H1 (cell line): ENCODE data around the gene CADM2. TPM values are rescaled to one million over a fixed set of nuclear protein-coding genes. Genes with fewer than 3 reads are reported as not detected.

Experiments used
- CTCF ChIA-PET: fragments of 300-600 bp; sonication (Branson Sonifier 250); formaldehyde crosslinking; loops from one replicate; lab custom pipeline; 2021; ENCODE audit not compliant: partially characterized antibody; lab: Charles Lee
- POLR2A ChIA-PET: fragments of 300-600 bp; sonication (Branson Sonifier 250); formaldehyde crosslinking; loops from one replicate; lab custom pipeline; 2021; ENCODE audit warnings: inconsistent platforms; ENCODE audit not compliant: partially characterized antibody; lab: Charles Lee
- DNase-seq, 2 experiments: peaks; one replicate each; pipeline versions ENCODE4 v3.0.0 to v3.0.0-alpha.2; 2010 to 2022; ENCODE audit warnings: low spot score in 2 of 2, low read depth in 1 of 2, mixed read lengths in 1 of 2
- FAIRE-seq: peaks from 2 replicates; lab custom pipeline; 2011; peaks lifted over from hg19 to GRCh38; lab: Jason Lieb, UNC
- H2AFZ ChIP-seq: 2 replicates; pipeline ENCODE4 v1.8.1; 2012; ENCODE audit warnings: low read length, inconsistent platforms
- H2AK5ac ChIP-seq: 2 replicates; pipeline ENCODE4 v1.6.1; 2013; ENCODE audit warnings: low read depth, low read length
- H2BK120ac ChIP-seq: replicated peaks from 2 replicates; pipeline ENCODE3; 2013; ENCODE audit warnings: low read depth, low read length, inconsistent platforms
- H2BK12ac ChIP-seq: 2 replicates; pipeline ENCODE4 v1.6.1; 2013; ENCODE audit warnings: low read depth, low read length
- H2BK15ac ChIP-seq: 2 replicates; pipeline ENCODE4 v1.6.1; 2013; ENCODE audit warnings: low read length
- H2BK20ac ChIP-seq: 2 replicates; pipeline ENCODE4 v1.6.1; 2013; ENCODE audit warnings: low read length
- H2BK5ac ChIP-seq: 2 replicates; pipeline ENCODE4 v1.6.1; 2013; ENCODE audit warnings: low read depth, low read length
- H3K14ac ChIP-seq: 2 replicates; pipeline ENCODE4 v1.6.1; 2013; ENCODE audit warnings: inconsistent platforms; ENCODE audit not compliant: insufficient read length
- H3K18ac ChIP-seq: 2 replicates; pipeline ENCODE4 v1.6.1; 2013; ENCODE audit warnings: low read length; ENCODE audit errors: extremely low read depth
- H3K23ac ChIP-seq: 2 replicates; pipeline ENCODE4 v1.6.1; 2013; ENCODE audit warnings: inconsistent platforms; ENCODE audit not compliant: insufficient read length
- H3K23me2 ChIP-seq: 2 replicates; pipeline ENCODE4 v1.6.1; 2013; ENCODE audit warnings: low read depth, low read length
- H3K27ac ChIP-seq: 2 replicates; pipeline ENCODE4 v1.6.1; 2011; ENCODE audit warnings: low read depth, low read length, inconsistent platforms
- H3K27me3 ChIP-seq, 4 experiments: replicated peaks in 1 of 4; 1 replicate in 1 of 4; 2 replicates in 3 of 4; pipeline versions ENCODE4 v1.6.1 to v1.8.1; 2011 to 2013; ENCODE audit warnings: low read length in 3 of 4, mild to moderate bottlenecking in 3 of 4, inconsistent platforms in 2 of 4, mixed read lengths in 2 of 4, moderate library complexity in 1 of 4; ENCODE audit not compliant: control insufficient read depth in 3 of 4, insufficient read depth in 3 of 4; ENCODE audit errors: extremely low read depth in 1 of 4
- H3K36me3 ChIP-seq, 4 experiments: 2 replicates each; pipeline versions ENCODE4 v1.6.1 to v1.8.1; 2011 to 2013; ENCODE audit warnings: mild to moderate bottlenecking in 4 of 4, low read length in 3 of 4, moderate library complexity in 2 of 4, control low read depth in 1 of 4, inconsistent platforms in 1 of 4; ENCODE audit not compliant: insufficient read depth in 4 of 4, control insufficient read depth in 2 of 4
- H3K4ac ChIP-seq: replicated peaks from 2 replicates; pipeline ENCODE3; 2013; ENCODE audit warnings: low read length, low read depth, mixed read lengths, inconsistent platforms; ENCODE audit not compliant: insufficient read length
- H3K4me1 ChIP-seq, 4 experiments: replicated peaks in 1 of 4; 1 replicate in 1 of 4; 2 replicates in 3 of 4; pipeline versions ENCODE4 v1.6.1 to v1.8.1; 2011 to 2013; ENCODE audit warnings: low read length in 3 of 4, inconsistent platforms in 2 of 4, mixed read lengths in 1 of 4; ENCODE audit not compliant: insufficient read depth in 4 of 4, control insufficient read depth in 3 of 4
- H3K4me2 ChIP-seq, 2 experiments: 2 replicates each; pipeline versions ENCODE4 v1.6.1 to v1.8.1; 2011 to 2013; ENCODE audit warnings: low read depth in 2 of 2, low read length in 2 of 2, control low read depth in 1 of 2, inconsistent platforms in 1 of 2, mild to moderate bottlenecking in 1 of 2; ENCODE audit not compliant: insufficient read depth in 1 of 2
- H3K4me3 ChIP-seq, 4 experiments: fragments of 200-600, 300-600 bp in 1 of 4; sonication (generic), shearing (Covaris generic), sonication (Bioruptor Twin) in 1 of 4; 2 replicates each; pipeline versions ENCODE4 v1.5.1 to v1.8.1; 2011 to 2016; ENCODE audit warnings: low read length in 4 of 4, low read depth in 3 of 4, control low read depth in 2 of 4, inconsistent platforms in 2 of 4, mild to moderate bottlenecking in 2 of 4, mixed read lengths in 1 of 4, moderate library complexity in 1 of 4; ENCODE audit not compliant: insufficient read depth in 2 of 4; ENCODE audit errors: extremely low read depth in 1 of 4
- H3K56ac ChIP-seq: replicated peaks from 2 replicates; pipeline ENCODE3; 2013; ENCODE audit warnings: low read depth, mild to moderate bottlenecking, mixed read lengths, low read length, inconsistent platforms; ENCODE audit not compliant: insufficient read length
- H3K79me1 ChIP-seq: 2 replicates; pipeline ENCODE4 v1.6.1; 2013; ENCODE audit warnings: low read depth, low read length, control low read depth
- H3K79me2 ChIP-seq, 2 experiments: 2 replicates each; pipeline versions ENCODE4 v1.6.1 to v1.8.1; 2012 to 2013; ENCODE audit warnings: low read length in 2 of 2, mild to moderate bottlenecking in 2 of 2, inconsistent platforms in 1 of 2; ENCODE audit not compliant: insufficient read depth in 2 of 2, control insufficient read depth in 1 of 2
- H3K9ac ChIP-seq, 4 experiments: replicated peaks in 1 of 4; 1 replicate in 1 of 4; 2 replicates in 3 of 4; pipeline versions ENCODE4 v1.6.1 to v1.8.1; 2011 to 2013; ENCODE audit warnings: low read depth in 3 of 4, low read length in 3 of 4, control low read depth in 2 of 4, mild to moderate bottlenecking in 2 of 4, moderate library complexity in 2 of 4, inconsistent platforms in 1 of 4; ENCODE audit errors: extremely low read depth in 1 of 4
- H3K9me3 ChIP-seq, 2 experiments: 2 replicates each; pipeline versions ENCODE4 v1.6.1 to v1.8.1; 2012 to 2013; ENCODE audit warnings: mild to moderate bottlenecking in 2 of 2, moderate library complexity in 2 of 2, control low read depth in 1 of 2, inconsistent platforms in 1 of 2, low read depth in 1 of 2, low read length in 1 of 2, mixed read lengths in 1 of 2; ENCODE audit not compliant: insufficient read depth in 2 of 2
- H4K20me1 ChIP-seq, 2 experiments: replicated peaks in 1 of 2; 2 replicates each; pipeline versions ENCODE3 to v1.8.1; 2011 to 2013; ENCODE audit warnings: inconsistent platforms in 2 of 2, low read length in 2 of 2, mild to moderate bottlenecking in 1 of 2; ENCODE audit not compliant: insufficient read depth in 2 of 2, control insufficient read depth in 1 of 2
- H4K5ac ChIP-seq: 2 replicates; pipeline ENCODE4 v1.6.1; 2013; ENCODE audit warnings: low read length, low read depth, mixed read lengths, inconsistent platforms; ENCODE audit not compliant: insufficient read length
- H4K8ac ChIP-seq: 2 replicates; pipeline ENCODE4 v1.8.0; 2013; ENCODE audit warnings: mild to moderate bottlenecking, moderate library complexity, low read length, inconsistent platforms; ENCODE audit not compliant: insufficient read depth; ENCODE audit errors: extremely low read depth
- H4K91ac ChIP-seq: replicated peaks from 2 replicates; pipeline ENCODE3; 2013; ENCODE audit warnings: low read length, mixed read lengths, inconsistent platforms; ENCODE audit not compliant: insufficient read length
- BCL11A ChIP-seq, 2 experiments: IDR thresholded peaks; one replicate each; pipeline ENCODE4 v1.6.1; 2011; ENCODE audit warnings: low read depth in 2 of 2, low read length in 2 of 2, mild to moderate bottlenecking in 2 of 2
- CEBPB ChIP-seq: IDR thresholded peaks from 2 replicates; pipeline ENCODE4 v1.6.1; 2012; ENCODE audit warnings: low read depth, low read length
- CHD2 ChIP-seq: IDR thresholded peaks from 2 replicates; pipeline ENCODE4 v1.6.1; 2012; ENCODE audit warnings: low read length, improper control_type of control experiment
- CTBP2 ChIP-seq: IDR thresholded peaks from 2 replicates; pipeline ENCODE4 v1.7.0; 2011; ENCODE audit warnings: borderline replicate concordance, mild to moderate bottlenecking, moderate library complexity, mixed read lengths, low read length; ENCODE audit not compliant: insufficient read depth, insufficient read length
- EP300 ChIP-seq, 2 experiments: IDR thresholded peaks; 1 replicate in 1 of 2; 2 replicates in 1 of 2; pipeline ENCODE4 v1.6.1; 2011 to 2012; ENCODE audit warnings: low read depth in 2 of 2, low read length in 2 of 2, mild to moderate bottlenecking in 2 of 2, borderline replicate concordance in 1 of 2, inconsistent platforms in 1 of 2, moderate library complexity in 1 of 2
- FOSL1 ChIP-seq: IDR thresholded peaks from 2 replicates; pipeline ENCODE4 v1.6.1; 2011; ENCODE audit warnings: mild to moderate bottlenecking, low read depth, low read length, moderate library complexity; ENCODE audit not compliant: insufficient read depth
- GTF2F1 ChIP-seq: IDR thresholded peaks from 2 replicates; pipeline ENCODE4 v1.6.1; 2012; ENCODE audit warnings: low read depth, low read length, improper control_type of control experiment, borderline replicate concordance
- HDAC2 ChIP-seq, 2 experiments: fragments of 300-600 bp in 1 of 2; sonication (generic) in 1 of 2; IDR thresholded peaks; 2 replicates each; pipeline ENCODE4 v1.6.1; 2011 to 2012; ENCODE audit warnings: low read depth in 2 of 2, low read length in 2 of 2, mild to moderate bottlenecking in 2 of 2, moderate library complexity in 2 of 2, borderline replicate concordance in 1 of 2, inconsistent platforms in 1 of 2
- KDM4A ChIP-seq: IDR thresholded peaks from one replicate; pipeline ENCODE4 v1.7.1; 2012; ENCODE audit warnings: low read depth, mild to moderate bottlenecking, moderate library complexity, low read length, inconsistent platforms; ENCODE audit not compliant: severe bottlenecking
- NRF1 ChIP-seq: IDR thresholded peaks from 2 replicates; pipeline ENCODE4 v1.6.1; 2011; ENCODE audit warnings: mild to moderate bottlenecking, low read depth, low read length, improper control_type of control experiment
- POLR2A ChIP-seq, 2 experiments: IDR thresholded peaks; 1 replicate in 1 of 2; 2 replicates in 1 of 2; pipeline ENCODE4 v1.6.1; 2011; ENCODE audit warnings: low read depth in 2 of 2, low read length in 2 of 2, mild to moderate bottlenecking in 2 of 2; ENCODE audit errors: control extremely low read depth in 1 of 2
- SIRT6 ChIP-seq: IDR thresholded peaks from one replicate; pipeline ENCODE4 v1.7.1; 2012; ENCODE audit warnings: low read length, inconsistent platforms
- SP4 ChIP-seq: IDR thresholded peaks from 2 replicates; pipeline ENCODE4 v1.6.1; 2012; ENCODE audit warnings: low read length, inconsistent platforms
- TAF7 ChIP-seq: optimal IDR thresholded peaks from 2 replicates; pipeline ENCODE3; 2011; ENCODE audit warnings: low read depth, mild to moderate bottlenecking, inconsistent platforms, low read length, moderate library complexity, borderline replicate concordance
- WGBS, 2 experiments: shearing (Covaris generic) in 1 of 2; methylation state at CpG; one replicate each; pipeline versions ENCODE4 v1.1.6 to v1.1.7; 2013 to 2015; ENCODE audit warnings: low lambda C conversion rate in 2 of 2, mixed read lengths in 2 of 2, inconsistent platforms in 1 of 2, low coverage in 1 of 2, missing lambda C conversion rate in 1 of 2; ENCODE audit not compliant: insufficient replicate concordance in 2 of 2, insufficient coverage in 1 of 2, insufficient read length in 1 of 2; ENCODE audit errors: extremely low coverage in 1 of 2, missing lambda C conversion rate in 1 of 2; 5-methylcytosine and 5-hydroxymethylcytosine counted together
- polyA plus RNA-seq, 7 experiments: library from polyadenylated mRNA; depleted of rRNA in 3 of 7; stranded (reverse) in 5 of 7; unstranded in 2 of 7; fragments of >200 nt in 5 of 7; fragments of 200-250 nt in 2 of 7; gene quantifications; 1 replicate in 5 of 7; 2 replicates in 1 of 7; 4 replicates in 1 of 7; pipeline versions ENCODE4 v1.2.1 to v1.2.3, GENCODE V29; 2011 to 2013; ENCODE audit warnings: missing spikeins in 2 of 7, mixed read lengths in 2 of 7
- total RNA-seq: library from RNA; stranded (reverse); fragmentation: NEBNext Ultra II Directional; extraction: Animal tissue kit (Norgen Biotek cat#: 25700); gene quantifications from 2 replicates; pipeline ENCODE4 v1.2.1, GENCODE V29; 2021
- TF ChIP-seq, protein P1 (sequence below): IDR thresholded peaks from 2 replicates; pipeline ENCODE4 v1.6.1; 2011; ENCODE audit warnings: low read depth, mild to moderate bottlenecking, low read length; ENCODE audit not compliant: insufficient read depth

Gene CADM2
- total and polyA plus RNA-seq, 2 of the 8 experiments (the other 6 are each of a cell fraction or from before 2014, with no cell fraction given): 14.9 to 20.9 TPM

DNA sequence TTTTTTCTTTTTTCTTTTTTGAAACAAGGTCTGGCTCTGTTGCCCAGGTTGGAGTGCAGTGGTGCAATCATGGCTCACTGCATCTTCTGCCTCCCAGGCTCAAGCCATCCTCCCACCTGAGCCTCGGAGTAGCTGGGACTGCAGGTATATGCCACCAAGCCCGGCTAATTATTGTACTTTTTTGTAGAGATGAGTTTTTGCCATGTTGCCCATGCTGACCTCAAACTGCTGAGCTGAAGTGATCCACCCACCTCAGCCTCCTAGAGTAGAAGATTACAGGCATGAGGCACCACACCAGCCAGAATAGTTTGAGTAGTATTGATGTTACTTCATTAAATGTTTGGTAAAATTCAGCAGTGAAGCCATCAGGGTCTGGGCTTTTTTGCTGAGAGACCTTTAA, 251.8 kb downstream of the CADM2 start:
- no peak overlapping the region for H3K14ac ChIP-seq
- H2BK5ac ChIP-seq: no peak overlapping the region
- no peaks in the 10 kb centered on the region; a peak in 1 of 4 replicates for H3K9me3 ChIP-seq
- no peak overlapping the region for H3K56ac ChIP-seq
- H2AK5ac ChIP-seq: no peak overlapping the region
- no peak overlapping the region for H3K4ac ChIP-seq
- H3K4me1 ChIP-seq: no peaks in the 10 kb centered on the region
- no peak overlapping the region for H3K9ac ChIP-seq
- no peak for DNase-seq
- H4K8ac ChIP-seq: no peak overlapping the region
- H4K91ac ChIP-seq: no peak overlapping the region
- no peaks in the 10 kb centered on the region for H4K20me1 ChIP-seq
- H3K18ac ChIP-seq: no peak overlapping the region
- no peak overlapping the region for H3K4me3 ChIP-seq
- H3K36me3 ChIP-seq: no peaks in the 10 kb centered on the region
- H3K4me2 ChIP-seq: no peak overlapping the region
- no peaks in the 10 kb centered on the region for H3K79me1 ChIP-seq
- H3K79me2 ChIP-seq: no peaks in the 10 kb centered on the region
- POLR2A ChIA-PET: no interaction called here
- CTCF ChIA-PET: no interaction called here
- no peak for FAIRE-seq
- no peak overlapping the region for H2BK120ac ChIP-seq
- H3K23ac ChIP-seq: no peak overlapping the region
- no peak overlapping the region for H3K27ac ChIP-seq
- no peak overlapping the region for H2BK12ac ChIP-seq
- no peak overlapping the region for H2BK20ac ChIP-seq
- H3K23me2 ChIP-seq: no peaks in the 10 kb centered on the region
- H3K27me3 ChIP-seq: no peaks in the 10 kb centered on the region
- H2BK15ac ChIP-seq: no peak overlapping the region
- H4K5ac ChIP-seq: no peak overlapping the region
- 88% methylated on average over 2 of the region's 2 CpGs; no CpG with 5 or more reads in 1 of the 2 experiments for WGBS, 2 experiments
- H2AFZ ChIP-seq: no peak overlapping the region
- no peak for TF ChIP-seq FOSL1
- TF ChIP-seq GTF2F1: no peak
- no peak for TF ChIP-seq TAF7
- TF ChIP-seq NRF1: no peak
- no peak for TF ChIP-seq CHD2
- TF ChIP-seq POLR2A (IDR thresholded peaks at IDR 0.05; ENCODE audit: control extremely low read depth in 1 of 2, low read depth in 2 of 2, low read length in 2 of 2): no peak
- TF ChIP-seq HDAC2 (IDR thresholded peaks at IDR 0.05; ENCODE audit: borderline replicate concordance in 1 of 2, low read depth in 2 of 2, low read length in 2 of 2): no peak
- no peak for TF ChIP-seq KDM4A
- TF ChIP-seq SP4: no peak
- no peak for TF ChIP-seq BCL11A (IDR thresholded peaks at IDR 0.05; ENCODE audit: low read depth in 2 of 2, low read length in 2 of 2)
- TF ChIP-seq CEBPB: no peak
- TF ChIP-seq, protein P1, sequence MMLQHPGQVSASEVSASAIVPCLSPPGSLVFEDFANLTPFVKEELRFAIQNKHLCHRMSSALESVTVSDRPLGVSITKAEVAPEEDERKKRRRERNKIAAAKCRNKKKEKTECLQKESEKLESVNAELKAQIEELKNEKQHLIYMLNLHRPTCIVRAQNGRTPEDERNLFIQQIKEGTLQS: no peak
- no peak for TF ChIP-seq CTBP2
- no peak for TF ChIP-seq EP300 (IDR thresholded peaks at IDR 0.05; ENCODE audit: borderline replicate concordance in 1 of 2, low read depth in 2 of 2, low read length in 2 of 2)
- TF ChIP-seq SIRT6: no peak
